Tongue (tissue), 2 donors: ENCODE results near the gene THRAP3. TPM values are rescaled to one million over a fixed set of nuclear protein-coding genes. Genes with fewer than 3 reads are reported as not detected.

Experiments used
- DNase-seq: peaks from one replicate; pipeline ENCODE4 v3.0.0-alpha.2; 2015
- total RNA-seq: library from RNA; depleted of rRNA; stranded (reverse); fragments of >200 nt; gene quantifications from one replicate; pipeline ENCODE4 v1.2.3, GENCODE V29; 2014

The THRAP3 gene
- total RNA-seq, 1 donor from 2014 or later: 107 TPM

DNA sequence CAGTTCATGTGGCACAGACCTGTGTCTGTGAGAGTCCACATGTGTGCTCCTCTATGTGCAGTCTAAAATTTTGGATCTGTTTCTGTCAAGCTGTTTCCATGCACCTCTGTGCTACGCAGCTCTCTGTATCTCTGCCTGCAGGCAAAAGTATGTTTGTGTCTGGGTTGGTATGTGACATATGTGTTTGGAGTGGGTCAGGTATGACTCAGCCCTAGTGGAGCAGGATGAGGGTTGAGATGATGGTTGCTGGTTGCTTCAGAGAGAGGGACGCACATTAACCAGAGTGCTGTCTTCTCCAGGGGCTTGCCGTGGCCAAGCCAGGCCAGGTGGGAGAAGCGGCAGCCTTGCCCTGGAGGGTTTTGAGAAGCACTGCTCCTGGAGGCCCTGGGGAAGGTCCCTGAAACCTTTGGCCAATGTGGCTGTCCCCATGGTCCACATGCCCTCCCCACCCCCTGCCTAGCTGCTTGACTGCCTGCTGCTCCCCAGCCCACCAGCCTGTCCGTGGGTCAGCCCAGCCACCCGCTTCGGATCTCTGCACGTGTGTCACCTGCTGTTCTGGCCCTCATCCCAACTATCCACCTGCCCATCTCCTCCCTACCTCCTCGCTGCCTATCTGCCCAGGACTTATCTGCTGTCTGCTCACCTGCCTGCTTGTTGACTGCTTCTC is 103.3 kb downstream of the THRAP3 start:
- DNase-seq: no peak

DNA sequence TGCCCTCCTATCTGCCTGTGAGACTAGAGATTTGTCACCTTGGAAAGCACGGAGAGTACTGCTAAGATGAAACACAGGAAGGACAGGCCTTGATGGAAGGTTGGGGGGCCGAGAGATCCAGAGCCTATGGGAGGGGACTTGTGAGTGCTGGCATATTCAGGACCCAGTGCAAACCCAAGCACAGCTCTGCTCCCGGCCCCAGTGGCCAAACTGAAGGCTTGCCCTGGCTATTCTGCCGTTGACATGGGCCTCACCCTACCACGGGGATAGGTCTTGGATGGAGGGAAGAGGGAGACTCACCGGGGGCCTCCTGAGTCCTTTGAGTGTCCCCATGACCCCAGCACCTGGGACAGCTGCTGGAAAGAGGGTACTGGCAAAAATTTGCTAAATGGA is 103.8 kb downstream of the THRAP3 start:
- DNase-seq: no peak

DNA sequence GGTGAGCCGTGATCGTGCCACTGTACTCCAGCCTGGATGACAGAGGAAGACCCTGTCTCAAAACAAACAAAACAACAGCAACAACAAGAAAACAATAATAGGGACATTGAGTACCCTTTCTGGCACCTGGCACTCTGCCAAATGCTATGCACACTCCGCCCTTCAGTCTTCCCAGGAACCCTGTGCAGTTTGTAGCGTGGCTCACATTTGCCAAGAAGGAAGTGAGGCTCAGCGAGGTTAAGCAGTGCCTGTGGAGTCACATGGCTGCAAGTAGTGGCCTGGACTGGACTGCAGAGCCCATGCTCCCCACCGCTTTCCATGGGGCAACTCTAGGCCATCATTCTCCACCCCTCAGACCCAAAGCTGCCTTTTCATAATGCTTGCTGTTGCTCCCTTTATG is 104.5 kb downstream of the THRAP3 start:
- DNase-seq: peak; percentile 50

- DNase-seq: no peak
Observed at GRCh38 chr1:36329817-36330216, 105.6 kb downstream of the THRAP3 start.

- no peak for DNase-seq
Observed at GRCh38 chr1:36330940-36331339, 106.7 kb downstream of the THRAP3 start.

DNA sequence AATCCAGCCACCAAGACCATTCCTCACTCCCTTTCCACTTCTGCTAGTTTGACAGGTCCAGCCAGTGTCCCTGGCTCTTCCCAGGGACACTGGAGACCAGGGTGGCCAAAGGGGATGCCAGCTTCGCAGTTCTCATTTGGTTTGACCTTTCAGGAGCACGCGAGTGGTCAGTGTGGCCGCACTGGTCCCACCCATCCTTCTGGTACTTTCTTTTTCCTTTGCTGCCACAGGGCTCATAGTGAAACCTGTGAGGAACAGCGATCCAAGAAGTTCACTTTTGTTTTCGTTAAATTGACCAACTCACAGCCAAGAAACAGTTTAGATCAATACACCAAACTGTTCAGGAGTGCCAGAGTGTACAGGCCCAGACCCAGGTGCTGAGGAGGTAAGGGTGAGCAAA is 113.6 kb downstream of the THRAP3 start:
- DNase-seq: no peak

- DNase-seq: no peak
Observed at GRCh38 chr1:36339215-36339614, 115.0 kb downstream of the THRAP3 start.

DNA sequence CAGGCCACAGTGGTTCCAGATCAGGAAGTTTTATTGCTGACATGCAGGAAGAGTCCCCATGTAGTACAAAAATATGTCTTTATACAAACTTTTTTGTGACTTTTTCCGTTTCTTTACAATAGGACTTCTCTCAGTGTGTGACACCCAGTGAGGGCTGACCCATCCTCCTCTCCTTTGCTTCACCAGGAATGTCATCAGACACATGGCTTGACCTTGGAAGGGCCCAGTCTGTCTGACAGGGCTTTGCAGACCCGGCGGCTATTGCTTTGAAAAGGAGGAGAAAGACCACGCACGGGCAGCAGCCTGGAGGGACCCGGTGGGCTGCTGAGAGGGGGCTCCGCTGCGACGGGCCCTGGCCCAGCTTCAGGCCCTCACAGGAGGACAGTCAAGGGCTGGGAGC is 115.4 kb downstream of the THRAP3 start:
- DNase-seq: no peak

GRCh38 chr1:36341626-36342320 is 117.5 kb downstream of the THRAP3 start:
- DNase-seq: no peak

GRCh38 chr1:36342426-36343185 is 118.4 kb downstream of the THRAP3 start:
- peak; percentile 35 for DNase-seq

DNA sequence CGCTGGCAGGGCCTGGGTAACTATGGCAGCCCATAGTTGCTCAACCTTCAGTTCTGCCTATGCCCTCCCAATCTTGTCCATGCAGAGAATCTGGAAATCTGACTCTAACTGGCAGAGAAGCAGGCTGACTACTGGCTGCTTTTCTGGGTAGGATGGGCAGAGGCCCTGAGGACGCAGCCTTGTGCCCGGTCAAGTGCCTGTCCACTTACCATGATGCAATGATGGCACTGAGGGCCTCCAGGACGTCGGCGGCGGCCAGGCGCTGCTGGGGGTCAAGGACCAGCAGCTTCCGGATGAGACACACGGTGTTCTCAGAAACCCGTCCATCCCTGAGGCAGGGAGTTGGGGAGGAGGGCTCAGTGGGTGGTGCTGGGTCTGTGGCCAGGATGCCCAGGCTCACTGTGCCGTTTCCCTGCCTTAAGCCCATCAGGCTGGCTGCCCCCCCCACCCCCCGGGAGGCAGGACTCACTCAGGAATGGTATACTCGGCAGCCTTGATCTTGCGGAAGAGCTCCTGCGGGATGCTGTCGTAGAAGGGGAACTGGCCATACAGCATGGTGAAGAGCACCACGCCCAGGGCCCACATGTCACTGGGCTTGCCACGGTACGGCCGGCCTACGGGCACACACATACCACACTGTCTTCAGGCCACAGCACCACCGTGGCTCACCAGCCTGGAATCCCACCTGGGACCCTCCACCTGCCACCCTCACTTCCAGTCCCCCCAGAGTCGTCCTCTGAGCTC is 119.6 kb downstream of the THRAP3 start:
- no peak for DNase-seq

DNA sequence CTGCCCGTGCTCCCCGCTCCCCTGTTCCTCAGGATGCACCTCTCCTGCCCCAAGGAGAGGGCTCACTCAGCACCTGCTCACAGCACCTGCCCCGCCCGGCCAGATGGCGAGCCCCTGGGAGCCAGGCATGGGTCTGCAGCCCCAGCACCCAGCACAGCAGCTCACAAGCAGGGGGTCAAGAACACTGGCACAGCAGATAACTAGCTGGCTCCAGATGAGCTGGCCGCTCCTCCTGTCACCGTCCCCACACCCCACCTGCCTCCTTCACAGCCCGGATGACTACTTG is 120.1 kb downstream of the THRAP3 start:
- DNase-seq: no peak

DNA sequence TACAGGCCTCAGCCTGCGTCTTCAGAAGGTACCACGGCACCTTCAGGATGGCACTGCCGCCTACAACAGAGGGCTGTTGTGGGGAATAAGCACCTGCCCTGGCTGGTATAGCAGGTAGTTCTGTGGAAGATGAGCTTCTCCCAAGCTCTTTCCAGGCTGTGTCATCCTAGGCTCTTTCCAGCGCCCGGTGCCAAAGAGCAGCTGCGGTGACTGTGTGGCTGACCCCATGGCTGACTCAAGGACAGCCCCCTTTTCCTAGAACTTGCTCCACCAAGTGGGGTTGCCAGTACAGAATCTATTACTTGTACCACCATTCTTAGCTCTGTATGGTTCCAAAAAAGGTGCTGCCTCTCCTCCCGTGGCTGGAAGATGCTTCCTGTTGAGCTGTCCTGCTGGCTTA is 121.1 kb downstream of the THRAP3 start:
- no peak for DNase-seq

- DNase-seq: no peak
Observed at GRCh38 chr1:36346741-36347370, 122.6 kb downstream of the THRAP3 start.

DNA sequence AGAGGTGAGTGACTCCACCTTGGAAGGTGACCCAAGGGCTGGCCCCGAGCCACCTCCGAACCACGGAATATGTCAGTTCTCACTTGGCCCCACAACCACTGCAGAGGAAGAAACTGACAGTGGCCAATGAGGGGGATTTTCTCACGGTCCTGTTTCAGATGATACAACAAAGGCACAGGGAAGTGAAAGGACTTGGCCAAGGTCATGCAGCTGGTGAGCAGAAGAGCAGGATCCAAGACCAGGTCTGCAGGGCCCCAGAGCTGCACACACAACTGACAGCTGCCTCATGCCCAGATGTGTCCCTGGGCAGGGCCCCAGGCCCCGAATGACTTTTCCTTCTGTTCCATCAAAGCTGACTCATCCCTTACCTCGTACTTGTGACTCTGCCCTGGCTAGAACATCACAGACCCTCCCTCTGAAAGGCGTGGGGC is 125.0 kb downstream of the THRAP3 start:
- no peak for DNase-seq

GRCh38 chr1:36349839-36350238 is 125.6 kb downstream of the THRAP3 start:
- DNase-seq: no peak

- DNase-seq: peak; percentile 50
Observed at GRCh38 chr1:36350659-36351226, 126.5 kb downstream of the THRAP3 start.

DNA sequence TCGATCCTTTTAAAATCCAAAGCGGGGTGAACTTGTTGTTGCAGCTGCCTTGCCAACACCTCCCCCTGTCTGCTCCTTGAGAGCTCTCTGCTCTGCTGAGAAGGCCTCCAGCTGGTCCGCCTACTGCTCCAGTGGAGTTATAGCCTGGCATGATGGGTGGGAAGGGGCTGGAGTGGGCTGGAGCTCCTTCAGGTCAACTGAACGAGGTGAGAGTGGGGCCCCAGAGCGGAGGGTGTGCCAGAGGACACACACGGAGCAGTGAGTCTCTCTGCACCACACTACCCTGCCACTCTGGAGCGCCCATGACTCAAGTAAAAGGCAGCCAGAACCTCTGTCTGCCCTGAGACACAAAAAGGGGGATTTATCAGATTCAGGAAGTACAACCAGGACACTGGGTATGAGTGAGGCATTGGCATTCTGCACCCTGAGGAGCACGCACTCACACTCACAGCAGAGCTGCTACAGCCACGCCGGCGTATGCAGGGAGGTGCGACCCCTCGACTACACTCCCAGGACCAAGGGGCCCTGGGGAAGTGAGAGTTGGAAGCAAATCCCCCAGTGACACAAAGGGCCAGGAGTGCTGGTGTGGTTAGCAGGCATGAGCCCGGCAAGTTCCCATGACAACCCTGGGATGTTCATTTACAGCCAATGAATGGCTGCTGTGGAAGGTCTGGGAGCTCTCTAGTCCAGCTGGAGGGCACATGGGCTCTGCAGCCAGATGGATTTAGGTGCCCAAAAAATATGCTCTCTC is 127.2 kb downstream of the THRAP3 start:
- DNase-seq: peak; percentile 42

DNA sequence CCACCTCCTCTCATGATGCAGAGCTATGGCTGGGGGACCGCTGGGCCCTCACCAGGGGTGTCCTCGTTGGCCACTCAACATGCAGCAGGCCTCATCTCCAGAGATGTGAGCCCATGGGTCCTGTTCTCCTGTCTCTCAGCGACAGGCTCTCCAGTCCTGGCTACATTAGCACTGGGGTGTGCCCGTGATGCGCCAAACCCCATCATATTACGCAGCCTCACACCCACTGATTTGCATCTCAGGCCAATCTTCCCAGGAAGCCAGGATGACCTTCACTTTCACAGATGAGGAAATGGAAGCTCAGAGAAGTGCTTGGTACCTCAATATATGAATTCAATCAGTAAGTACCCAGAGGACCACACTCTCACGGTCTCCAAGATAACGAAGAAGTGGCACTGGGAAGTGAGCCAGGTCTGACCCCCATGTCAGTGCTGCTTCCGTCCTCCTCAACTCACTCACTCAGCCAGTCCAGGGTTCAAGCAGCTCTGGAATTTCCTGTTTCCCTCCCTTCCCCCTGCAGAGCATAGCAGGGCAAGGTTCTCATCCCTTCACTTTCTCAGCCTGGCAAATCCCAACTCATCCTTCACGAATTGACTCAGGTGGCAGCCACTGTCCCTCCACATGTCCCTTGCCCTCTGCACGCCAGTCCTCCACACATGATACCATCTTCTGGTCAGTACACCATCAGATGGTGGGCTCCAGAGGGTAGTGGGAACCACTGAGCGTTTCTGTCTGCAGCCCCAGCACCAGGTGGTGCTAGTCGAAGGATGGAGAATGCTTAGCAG is 128.1 kb downstream of the THRAP3 start:
- no peak for DNase-seq
